GM13976 (cell line): ENCODE measurements around the gene UTS2.

Experiments used
- DNase-seq: peaks from one replicate; pipeline ENCODE4 v3.0.0; 2012; ENCODE audit warnings: low spot score
- CTCF ChIP-seq: IDR thresholded peaks from 2 replicates; pipeline ENCODE4 v1.5.1; 2012; ENCODE audit warnings: borderline replicate concordance, mild to moderate bottlenecking; ENCODE audit not compliant: insufficient read depth; ENCODE audit errors: extremely low read depth, missing control alignments, control extremely low read depth
- in situ Hi-C: fragments of 300-500 bp; cut with MboI; formaldehyde crosslinking; loops from one replicate; pipeline ENCODE4 v1.12.0; 2022; ENCODE audit warnings: low sequenced_read_pairs, mixed read lengths, inconsistent platforms; ENCODE audit not compliant: unreplicated experiment

Gene UTS2

DNA sequence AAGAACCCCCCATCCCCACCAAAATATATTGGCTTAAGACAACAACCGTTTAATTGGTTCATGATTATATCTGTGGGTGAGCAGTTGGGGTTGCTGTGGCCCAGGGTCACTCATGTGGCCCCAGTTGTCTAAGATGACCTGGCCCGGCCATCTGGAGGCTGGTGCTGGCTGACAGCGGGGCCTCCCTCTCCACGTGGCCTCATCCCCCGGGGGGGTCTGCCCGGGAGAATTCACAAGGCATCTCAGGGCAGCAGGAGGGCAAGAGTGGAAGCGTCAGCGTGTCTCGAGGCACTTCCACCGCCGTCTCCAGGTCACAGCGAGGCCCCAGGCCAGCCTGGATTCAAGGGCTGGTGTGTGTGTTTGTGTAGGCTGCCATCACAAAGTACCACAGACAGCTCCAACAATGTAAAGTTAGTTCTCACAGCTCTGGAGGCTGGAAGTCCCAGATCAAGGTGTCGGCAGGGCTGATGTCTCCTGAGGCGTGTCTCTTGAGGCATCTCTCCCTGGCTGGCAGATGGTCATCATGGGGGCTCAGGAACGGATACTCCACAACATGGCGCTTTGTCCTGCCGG lies 11.0 kb upstream of the UTS2 start:
- DNase-seq, result no peak
- TF ChIP-seq CTCF, result no peak
- in situ Hi-C loops, result no loop called here

- in situ Hi-C loops, result no loop called here
- TF ChIP-seq CTCF, result no peak
- DNase-seq, result no peak
Observed at GRCh38 chr1:7862211-7863060, 9.6 kb upstream of the UTS2 start.

- no peak for DNase-seq
- TF ChIP-seq CTCF, result no peak
- in situ Hi-C loops, result no loop called here
Observed at GRCh38 chr1:7861452-7861851, 8.6 kb upstream of the UTS2 start.

DNA sequence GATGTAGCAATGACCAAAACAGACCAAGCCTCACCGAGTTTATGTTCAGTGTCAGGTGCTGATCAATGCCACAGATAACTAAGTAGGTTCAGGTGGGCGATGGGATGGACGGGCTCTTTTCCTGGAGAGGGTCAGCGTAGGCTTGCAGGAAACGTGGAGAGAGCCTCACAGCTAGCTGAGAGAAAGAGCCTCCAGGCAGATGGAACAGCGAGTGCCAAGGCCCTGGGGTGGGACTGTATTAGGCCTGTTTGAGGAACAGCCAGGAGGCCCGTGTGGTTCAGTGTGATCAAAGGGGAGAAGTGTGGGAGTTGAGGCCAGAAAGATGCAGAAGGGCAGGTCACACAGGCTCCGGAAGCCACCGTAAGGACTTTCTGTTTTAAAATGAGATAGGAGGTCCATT lies 7.3 kb upstream of the UTS2 start:
- in situ Hi-C loops, result no loop called here
- no peak for TF ChIP-seq CTCF
- no peak for DNase-seq

GRCh38 chr1:7859406-7859805 lies 6.5 kb upstream of the UTS2 start:
- in situ Hi-C loops, result no loop called here
- TF ChIP-seq CTCF, result no peak
- DNase-seq, result no peak

DNA sequence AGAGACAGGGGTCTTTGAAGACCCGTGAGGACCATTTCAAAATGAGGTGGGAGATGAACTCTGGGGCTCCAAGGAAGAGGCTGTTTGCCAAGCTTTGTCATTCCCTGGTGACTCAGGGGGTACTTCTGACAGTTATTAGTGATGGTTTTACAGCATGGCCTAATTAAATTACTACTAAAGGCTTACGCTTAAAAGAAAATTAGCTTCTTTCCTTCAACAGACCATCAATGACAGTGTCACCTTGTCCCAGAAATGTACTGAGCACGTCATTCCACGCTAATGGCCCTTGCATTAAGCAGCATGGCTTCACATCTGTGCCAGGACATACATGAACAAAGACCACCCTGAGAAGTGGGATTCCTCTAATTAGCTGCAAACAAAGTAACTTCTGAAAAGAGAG lies 5.1 kb upstream of the UTS2 start:
- in situ Hi-C loops, result no loop called here

More for the DNA sequence above, 5.1 kb upstream of the UTS2 start:
- no peak for TF ChIP-seq CTCF
- DNase-seq, result no peak
